PFSK-1 (cell line): Measurements from ENCODE around the gene MGAT3.

Source experiments
- FOXP2 ChIP-seq: optimal IDR thresholded peaks from 2 replicates; pipeline ENCODE3; 2011; ENCODE audit warnings: borderline replicate concordance, control low read depth, inconsistent platforms; ENCODE audit not compliant: insufficient read depth; ENCODE audit errors: extremely low read length, extremely low read depth
- POLR2AphosphoS5 ChIP-seq: IDR thresholded peaks from 2 replicates; pipeline ENCODE4 v1.6.1; 2012; ENCODE audit warnings: low read depth, mild to moderate bottlenecking, control low read depth, low read length, moderate library complexity
- REST ChIP-seq, 2 experiments: IDR thresholded peaks; 2 replicates each; pipeline versions ENCODE4 v1.6.1 to v1.8.0; 2011 to 2012; ENCODE audit warnings: low read depth in 2 of 2, low read length in 2 of 2, control low read depth in 1 of 2, inconsistent platforms in 1 of 2, mild to moderate bottlenecking in 1 of 2, moderate library complexity in 1 of 2; ENCODE audit not compliant: insufficient read depth in 1 of 2
- SIN3A ChIP-seq: IDR thresholded peaks from 2 replicates; pipeline ENCODE4 v1.6.1; 2012; ENCODE audit warnings: mild to moderate bottlenecking, low read length, moderate library complexity, borderline replicate concordance; ENCODE audit not compliant: insufficient read depth
- TAF1 ChIP-seq: IDR thresholded peaks from 2 replicates; pipeline ENCODE4 v1.6.1; 2012; ENCODE audit warnings: low read length, control low read depth, borderline replicate concordance; ENCODE audit not compliant: insufficient read depth

Gene MGAT3

GRCh38 chr22:39458444-39459083, 1.8 kb downstream of the MGAT3 start:
- TF ChIP-seq SIN3A: no peak
- no peak for TF ChIP-seq REST (IDR thresholded peaks at IDR 0.05; ENCODE audit: insufficient read depth in 1 of 2, low read depth in 2 of 2, low read length in 2 of 2)
- TF ChIP-seq POLR2AphosphoS5: no peak
- no peak for TF ChIP-seq TAF1
- no peak for TF ChIP-seq FOXP2

DNA sequence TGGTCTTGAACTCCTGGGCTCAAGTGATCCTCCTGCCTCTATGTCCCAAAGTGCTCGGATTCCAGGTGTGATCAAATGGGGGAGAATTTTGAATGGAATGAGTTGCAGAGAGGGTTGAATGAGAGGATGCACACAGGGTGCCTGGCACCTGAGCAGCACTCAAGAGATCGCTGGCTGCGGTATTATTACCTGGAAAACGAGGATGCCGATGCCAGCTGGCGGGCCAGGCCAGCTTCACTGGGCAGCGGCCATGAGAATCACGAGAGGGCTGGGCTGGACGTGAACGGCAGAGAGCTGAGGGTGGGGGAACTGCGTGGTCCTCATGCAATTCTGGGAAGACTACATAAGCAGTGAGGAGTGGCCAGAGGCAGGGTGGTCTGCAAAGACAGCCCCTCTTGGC, 2.9 kb downstream of the MGAT3 start:
- TF ChIP-seq POLR2AphosphoS5: no peak
- no peak for TF ChIP-seq SIN3A
- TF ChIP-seq FOXP2: no peak
- no peak for TF ChIP-seq TAF1
- TF ChIP-seq REST (IDR thresholded peaks at IDR 0.05; ENCODE audit: insufficient read depth in 1 of 2, low read depth in 2 of 2, low read length in 2 of 2): no peak

GRCh38 chr22:39462443-39463221, 5.8 kb downstream of the MGAT3 start:
- TF ChIP-seq REST (IDR thresholded peaks at IDR 0.05; ENCODE audit: insufficient read depth in 1 of 2, low read depth in 2 of 2, low read length in 2 of 2) (no peak), FOXP2 (no peak), TAF1 (no peak), SIN3A (no peak), POLR2AphosphoS5 (no peak)

- TF ChIP-seq SIN3A (no peak), REST (IDR thresholded peaks at IDR 0.05; ENCODE audit: insufficient read depth in 1 of 2, low read depth in 2 of 2, low read length in 2 of 2) (no peak), POLR2AphosphoS5 (no peak), TAF1 (no peak), FOXP2 (no peak)
These were observed 6.5 kb downstream of the MGAT3 start for GRCh38 chr22:39463277-39463676.
